Measurements from ENCODE around the gene PMM1. TPM values are rescaled to one million over a fixed set of nuclear protein-coding genes. Genes with fewer than 3 reads are reported as not detected.

PMM1 gene
- total and polyA plus RNA-seq, 9 donors = 19.9 to 76.6 (median 55.7) TPM

DNA sequence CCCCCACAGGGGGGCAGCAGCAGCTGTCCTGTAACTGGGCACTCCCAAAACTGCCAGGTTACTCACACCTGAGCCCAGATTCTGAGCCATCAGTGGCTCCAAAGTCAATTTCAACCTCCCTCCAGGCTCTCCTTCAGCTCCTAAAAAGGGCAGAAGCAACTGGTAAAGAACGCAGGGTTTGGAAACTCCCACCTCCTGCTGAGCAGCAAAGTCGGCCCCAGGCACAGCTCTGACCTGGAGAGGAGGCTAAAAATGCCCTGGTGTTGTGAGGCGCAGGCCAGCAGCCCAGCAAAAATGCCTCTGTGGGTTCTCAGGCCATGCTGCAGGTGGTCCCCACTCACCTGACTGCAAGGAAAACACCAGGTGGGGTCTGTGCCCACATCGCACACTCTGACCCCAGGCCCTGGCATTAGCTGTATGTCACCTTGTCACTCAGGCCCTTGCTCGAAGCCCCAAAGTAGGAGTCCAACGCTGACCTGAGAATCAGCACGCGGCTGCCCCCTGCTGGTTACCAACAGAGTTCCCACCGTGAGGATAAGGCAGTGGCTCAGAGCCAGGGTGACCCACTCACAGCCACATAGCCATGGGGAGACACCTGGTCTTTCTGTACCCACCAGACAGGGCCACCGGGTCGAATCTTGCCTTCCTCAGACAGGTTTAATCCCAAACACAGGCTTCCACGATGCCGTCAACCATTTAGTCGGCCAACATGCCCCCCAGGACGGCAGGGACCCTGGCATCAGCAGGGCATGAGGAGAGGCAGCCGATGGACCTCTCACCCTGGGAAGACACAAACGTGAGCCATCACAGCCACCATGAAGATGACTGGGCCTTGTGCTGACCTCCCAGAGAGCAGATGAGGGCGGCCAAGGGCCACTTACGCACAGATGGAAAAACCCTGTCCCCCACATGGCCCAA is 56.5 kb downstream of the PMM1 start:
- no peak overlapping the region for H3K4me3 ChIP-seq
- no peaks in the 10 kb centered on the region for H3K36me3 ChIP-seq
- TF ChIP-seq POLR2A (IDR thresholded peaks at IDR 0.05) (no peak), CTCF (IDR thresholded peaks at IDR 0.05) (peak; percentile 35 to 73 (median 66)), EP300 (IDR thresholded peaks at IDR 0.05) (no peak)
- H3K9me3 ChIP-seq = no peaks in the 10 kb centered on the region
- peak overlapping the region; percentile 12 to 19 for H3K27ac ChIP-seq
- DNase-seq = peak; percentile 67 to 85 (median 83)
- H3K27me3 ChIP-seq = no peaks in the 10 kb centered on the region
- 53 to 56% (median 56%) methylated on average over 18 to 19 of the region's 19 CpGs for WGBS, 3 donors
- intact Hi-C loops (cut with DNase I) = no loop called here
- H3K4me1 ChIP-seq (ENCODE audit: insufficient read depth) = peaks cover 2% of the 10 kb centered on the region

- WGBS, 3 donors = 86 to 90% (median 86%) methylated on average over 17 of the region's 17 CpGs
- Histone ChIP-seq H3K27ac (peak overlapping the region; percentile 20 to 31), H3K27me3 (no peaks in the 10 kb centered on the region), H3K4me1 (ENCODE audit: insufficient read depth) (peaks cover 2% of the 10 kb centered on the region), H3K36me3 (no peaks in the 10 kb centered on the region), H3K4me3 (no peak overlapping the region), H3K9me3 (no peaks in the 10 kb centered on the region)
- no peak for TF ChIP-seq EP300 (IDR thresholded peaks at IDR 0.05)
- no peak for TF ChIP-seq POLR2A (IDR thresholded peaks at IDR 0.05)
- DNase-seq = no peak
- intact Hi-C loops (cut with DNase I) = no loop called here
Observed at GRCh38 chr22:41531715-41532477, 57.7 kb downstream of the PMM1 start.

DNA sequence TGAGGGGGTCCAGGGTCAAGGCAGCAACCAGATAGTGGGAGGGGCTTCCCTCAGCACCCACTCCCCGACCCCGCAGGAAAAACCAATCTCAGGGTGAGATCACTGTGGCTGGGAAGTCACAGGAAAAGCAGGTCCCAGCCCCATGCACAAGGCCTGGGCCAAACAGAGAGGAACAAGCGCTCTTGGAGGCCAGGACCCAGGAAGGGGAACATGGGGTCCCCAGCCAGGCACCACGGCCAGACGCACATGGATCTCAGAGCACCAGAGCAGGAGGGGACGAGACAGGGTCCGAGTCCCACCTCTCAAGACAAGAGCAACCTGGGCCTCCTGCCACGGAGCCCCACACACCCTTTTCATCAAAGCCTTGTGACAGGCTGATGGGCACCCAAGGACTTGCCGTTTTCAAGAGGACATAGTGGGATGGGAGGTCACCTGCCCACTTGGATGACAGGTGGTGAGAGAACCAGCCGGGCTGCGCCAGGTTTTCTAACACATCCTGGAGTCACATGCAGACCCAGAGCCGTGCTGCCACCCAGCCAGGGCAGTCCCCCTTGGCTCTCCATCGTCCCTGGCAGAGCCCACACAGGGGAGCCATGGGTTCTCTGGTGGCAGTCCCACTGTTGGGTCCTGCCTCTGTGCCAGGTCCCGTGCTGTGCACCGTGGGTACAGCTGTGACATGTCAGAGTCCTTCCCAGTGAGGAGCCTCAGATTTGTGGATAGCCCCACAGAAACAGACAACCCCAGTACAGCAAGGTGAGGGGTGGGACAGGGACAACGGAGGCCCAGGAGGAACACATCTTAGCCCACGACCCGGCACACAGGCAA is 58.5 kb downstream of the PMM1 start:
- intact Hi-C loops (cut with DNase I) = no loop called here
- no peak overlapping the region for H3K4me3 ChIP-seq
- H3K36me3 ChIP-seq = no peaks in the 10 kb centered on the region
- DNase-seq = no peak
- no peaks in the 10 kb centered on the region for H3K9me3 ChIP-seq
- peaks cover 2% of the 10 kb centered on the region for H3K4me1 ChIP-seq (ENCODE audit: insufficient read depth)
- TF ChIP-seq EP300 (IDR thresholded peaks at IDR 0.05) (no peak), CTCF (IDR thresholded peaks at IDR 0.05) (no peak), POLR2A (IDR thresholded peaks at IDR 0.05) (no peak)
- H3K27me3 ChIP-seq = no peaks in the 10 kb centered on the region
- 62 to 74% (median 68%) methylated on average over 16 to 18 of the region's 18 CpGs for WGBS, 3 donors
- peak overlapping the region in 1 of 2 donors; percentile 31 for H3K27ac ChIP-seq

DNA sequence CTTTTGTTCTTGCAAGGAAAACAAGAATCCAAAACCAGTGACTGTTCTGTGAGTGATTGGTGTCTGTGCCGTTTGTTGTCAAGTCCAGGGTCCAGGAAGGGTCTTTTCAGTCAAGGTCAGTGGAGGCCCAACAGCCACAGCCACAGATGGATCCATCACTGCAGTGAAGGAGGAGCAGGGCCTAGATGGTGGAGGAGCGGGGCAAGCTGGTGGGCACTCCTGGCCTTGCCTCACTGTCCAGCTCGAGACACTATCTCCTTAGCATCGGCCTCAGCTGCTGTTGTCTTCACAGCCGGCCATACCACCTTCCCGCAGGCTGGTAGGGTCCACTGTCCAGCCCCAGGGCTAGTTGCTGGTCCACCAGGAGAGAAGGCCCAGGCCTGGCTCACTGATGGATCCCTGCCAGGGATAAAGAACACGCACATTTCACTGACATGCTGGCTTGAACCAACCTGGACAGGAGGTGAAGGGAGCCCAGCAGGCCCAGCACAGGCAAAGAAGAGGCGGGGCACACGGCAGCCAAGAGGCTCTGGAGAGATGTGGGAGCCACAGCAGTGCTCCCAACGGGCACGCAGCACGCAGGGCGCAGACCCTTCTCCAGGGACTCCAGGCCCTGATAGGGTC is 60.6 kb downstream of the PMM1 start:
- intact Hi-C loops (cut with DNase I) = no loop called here
- H3K27ac ChIP-seq = no peak overlapping the region

More for the DNA sequence above, 60.6 kb downstream of the PMM1 start:
- Histone ChIP-seq H3K4me1 (ENCODE audit: insufficient read depth) (peaks cover 14% of the 10 kb centered on the region), H3K27me3 (no peaks in the 10 kb centered on the region), H3K36me3 (no peaks in the 10 kb centered on the region), H3K9me3 (no peaks in the 10 kb centered on the region), H3K4me3 (no peak overlapping the region)
- TF ChIP-seq CTCF (IDR thresholded peaks at IDR 0.05) = no peak
- TF ChIP-seq POLR2A (IDR thresholded peaks at IDR 0.05) = no peak
- TF ChIP-seq EP300 (IDR thresholded peaks at IDR 0.05) = no peak
- 71 to 74% (median 73%) methylated on average over 13 of the region's 13 CpGs for WGBS, 3 donors
- no peak for DNase-seq
